Colonic mucosa (tissue), 4 donors: ENCODE results near the gene C7orf33. TPM values are rescaled to one million over a fixed set of nuclear protein-coding genes. Genes with fewer than 3 reads are reported as not detected.

Experiments used
- DNase-seq: peaks from one replicate; pipeline ENCODE4 v3.0.0-alpha.2; 2020
- H3K27ac ChIP-seq: fragments of 200-600 bp; one replicate; pipeline ENCODE4 v1.8.0; 2021
- H3K27me3 ChIP-seq: fragments of 200-600 bp; one replicate; pipeline ENCODE4 v1.8.0; 2021
- H3K36me3 ChIP-seq: fragments of 200-600 bp; one replicate; pipeline ENCODE4 v1.8.0; 2021
- H3K4me1 ChIP-seq: fragments of 200-600 bp; one replicate; pipeline ENCODE4 v1.8.0; 2021; ENCODE audit warnings: mild to moderate bottlenecking
- H3K4me3 ChIP-seq: fragments of 200-600 bp; one replicate; pipeline ENCODE4 v1.8.0; 2021
- H3K9ac ChIP-seq, 2 donors: one replicate each; pipeline ENCODE4 v1.7.0; 2013; ENCODE audit warnings: control low read depth in 2 of 2, low read depth in 2 of 2, low read length in 2 of 2
- H3K9me3 ChIP-seq: fragments of 200-600 bp; one replicate; pipeline ENCODE4 v1.8.0; 2021
- CTCF ChIP-seq: fragments of 200-600 bp; IDR thresholded peaks from one replicate; pipeline ENCODE4 v1.8.0; 2022; ENCODE audit warnings: antibody characterized with exemption, mild to moderate bottlenecking
- intact Hi-C: fragments of 100-400 bp; cut with DNase I; formaldehyde crosslinking; loops from one replicate; pipeline ENCODE4 v1.14.1; 2022
- total RNA-seq, 2 donors: library from RNA; stranded (reverse); fragmentation: NEBNext Ultra II Directional in 1 of 2; extraction: Animal tissue kit (Norgen Biotek cat#: 25700) in 1 of 2; gene quantifications; one replicate each; pipeline ENCODE4 v1.2.1, GENCODE V29; 2021
- donor health status: healthy.
- donor health status: DM: no; HTN: no; CAD: no.
- donor health status: DM: no; HTN: no; CAD: no.

The C7orf33 gene
- total RNA-seq, 2 donors from 2014 or later, result not detected

DNA sequence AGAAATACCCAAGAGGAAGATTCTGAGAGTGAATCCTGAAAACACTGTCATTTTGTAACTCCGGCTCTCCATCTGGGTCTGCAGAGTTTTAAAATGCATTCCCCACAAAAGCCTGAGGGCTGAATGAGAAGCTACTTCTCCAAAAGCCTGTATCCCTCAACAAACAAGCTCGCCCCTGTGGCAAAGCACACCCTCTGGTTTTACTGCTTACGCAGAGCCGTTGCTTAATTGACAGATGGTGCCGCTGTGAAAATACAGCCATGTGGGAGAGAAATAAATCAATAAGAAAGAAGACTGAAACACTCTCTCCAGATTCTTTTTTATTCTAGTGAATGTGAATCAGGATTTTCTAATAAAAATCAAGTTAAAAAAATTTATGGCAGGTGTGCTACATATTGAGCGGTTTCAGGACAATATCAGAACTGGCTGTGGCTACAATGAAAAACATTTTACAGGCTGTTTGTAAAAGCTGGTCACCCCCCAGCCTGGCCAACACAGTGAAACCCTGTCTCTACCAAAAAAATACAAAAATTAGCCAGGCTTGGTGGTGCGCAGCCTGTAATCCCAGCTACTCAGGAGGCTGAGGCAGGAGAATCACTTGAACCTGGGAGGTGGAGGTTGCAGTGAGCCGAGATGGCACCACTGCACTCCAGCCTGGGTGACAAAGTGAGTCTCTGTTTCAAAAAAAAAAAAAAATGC is 32.5 kb downstream of the C7orf33 start:
- no peak for DNase-seq
- H3K36me3 ChIP-seq, result no peaks in the 10 kb centered on the region
- no peaks in the 10 kb centered on the region for H3K9me3 ChIP-seq
- intact Hi-C loops, result no loop called here
- no peak overlapping the region for H3K9ac ChIP-seq
- H3K4me3 ChIP-seq, result no peak overlapping the region
- H3K27ac ChIP-seq, result no peak overlapping the region
- no peaks in the 10 kb centered on the region for H3K4me1 ChIP-seq
- H3K27me3 ChIP-seq, result no peaks in the 10 kb centered on the region
- no peak for TF ChIP-seq CTCF

- no peak for DNase-seq
- no peak overlapping the region for H3K4me3 ChIP-seq
- no peak overlapping the region for H3K9ac ChIP-seq
- no peak overlapping the region for H3K27ac ChIP-seq
- no peaks in the 10 kb centered on the region for H3K36me3 ChIP-seq
- H3K9me3 ChIP-seq, result no peaks in the 10 kb centered on the region
- H3K4me1 ChIP-seq, result no peaks in the 10 kb centered on the region
- intact Hi-C loops, result no loop called here
- TF ChIP-seq CTCF, result no peak
- no peaks in the 10 kb centered on the region for H3K27me3 ChIP-seq
Observed at GRCh38 chr7:148623586-148624282, 33.2 kb downstream of the C7orf33 start.

DNA sequence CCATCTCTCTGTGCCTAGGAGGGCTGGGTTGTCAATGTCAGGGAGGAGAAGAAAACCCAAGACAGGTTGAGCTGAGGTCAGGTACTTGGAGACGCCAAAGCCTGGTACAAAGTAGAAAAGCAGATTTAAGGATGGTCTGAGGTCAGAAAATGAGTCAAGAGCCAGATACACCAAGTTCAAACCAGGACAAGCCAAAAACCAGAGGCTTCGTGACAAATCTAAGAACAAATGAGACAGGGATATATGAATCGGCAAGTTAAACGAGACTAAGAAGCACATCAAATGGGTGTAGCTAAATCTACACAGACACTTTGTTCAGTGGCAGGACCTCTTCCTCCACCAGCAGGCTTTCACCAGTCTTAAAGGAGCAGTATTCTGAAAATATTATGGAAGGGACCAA is 34.2 kb downstream of the C7orf33 start:
- Histone ChIP-seq H3K36me3 (no peaks in the 10 kb centered on the region), H3K27me3 (no peaks in the 10 kb centered on the region), H3K9me3 (no peaks in the 10 kb centered on the region), H3K9ac (no peak overlapping the region), H3K4me1 (no peaks in the 10 kb centered on the region), H3K27ac (no peak overlapping the region), H3K4me3 (no peak overlapping the region)
- no peak for TF ChIP-seq CTCF
- intact Hi-C loops, result no loop called here
- no peak for DNase-seq

- H3K9me3 ChIP-seq, result no peaks in the 10 kb centered on the region
- no peak overlapping the region for H3K9ac ChIP-seq
- no peak overlapping the region for H3K27ac ChIP-seq
- no peaks in the 10 kb centered on the region for H3K4me1 ChIP-seq
- no peak overlapping the region for H3K4me3 ChIP-seq
- intact Hi-C loops, result no loop called here
- no peaks in the 10 kb centered on the region for H3K36me3 ChIP-seq
- TF ChIP-seq CTCF, result no peak
- H3K27me3 ChIP-seq, result no peaks in the 10 kb centered on the region
- no peak for DNase-seq
Observed at GRCh38 chr7:148625342-148625741, 34.8 kb downstream of the C7orf33 start.

GRCh38 chr7:148626828-148627227 is 36.3 kb downstream of the C7orf33 start:
- Histone ChIP-seq H3K36me3 (no peaks in the 10 kb centered on the region), H3K4me3 (no peak overlapping the region), H3K9ac (no peak overlapping the region), H3K9me3 (no peaks in the 10 kb centered on the region), H3K27me3 (no peaks in the 10 kb centered on the region), H3K27ac (no peak overlapping the region), H3K4me1 (no peaks in the 10 kb centered on the region)
- no peak for DNase-seq
- intact Hi-C loops, result no loop called here
- TF ChIP-seq CTCF, result no peak
